ENCODE measurements around the gene NSL1.

- TF ChIP-seq CTCF (IDR thresholded peaks at IDR 0.05; ENCODE audit: low read depth, low read length): no peak
- no peak for TF ChIP-seq MAX (IDR thresholded peaks at IDR 0.05; ENCODE audit: low read depth, low read length)
- TF ChIP-seq POLR2A (IDR thresholded peaks at IDR 0.05; ENCODE audit: extremely low read depth, insufficient read length): no peak
- TF ChIP-seq MYC (IDR thresholded peaks at IDR 0.05; ENCODE audit: low read depth, low read length): no peak
Observed at GRCh38 chr1:212686591-212686990, 105.0 kb downstream of the NSL1 start.

All from NB4 (cell line).